ENCODE results near the gene CCDC69.
"Not testable (repeated sequence)": the region's sequence is repeated elsewhere in the genome, so short reads cannot be mapped to it uniquely, and the experiment has no call there.

CCDC69 gene, protein sequence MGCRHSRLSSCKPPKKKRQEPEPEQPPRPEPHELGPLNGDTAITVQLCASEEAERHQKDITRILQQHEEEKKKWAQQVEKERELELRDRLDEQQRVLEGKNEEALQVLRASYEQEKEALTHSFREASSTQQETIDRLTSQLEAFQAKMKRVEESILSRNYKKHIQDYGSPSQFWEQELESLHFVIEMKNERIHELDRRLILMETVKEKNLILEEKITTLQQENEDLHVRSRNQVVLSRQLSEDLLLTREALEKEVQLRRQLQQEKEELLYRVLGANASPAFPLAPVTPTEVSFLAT

GRCh38 chr5:151223447-151224264 is at the start of gene CCDC69:
CCDC69 (minus strand) TSS chr5:151224092; CDS start chr5:151223970, 122 bp downstream.
- peak in 2 of 3 experiments; percentile 27 to 57 for DNase-seq (ENCODE audit: low read depth in 3 of 3)

DNA sequence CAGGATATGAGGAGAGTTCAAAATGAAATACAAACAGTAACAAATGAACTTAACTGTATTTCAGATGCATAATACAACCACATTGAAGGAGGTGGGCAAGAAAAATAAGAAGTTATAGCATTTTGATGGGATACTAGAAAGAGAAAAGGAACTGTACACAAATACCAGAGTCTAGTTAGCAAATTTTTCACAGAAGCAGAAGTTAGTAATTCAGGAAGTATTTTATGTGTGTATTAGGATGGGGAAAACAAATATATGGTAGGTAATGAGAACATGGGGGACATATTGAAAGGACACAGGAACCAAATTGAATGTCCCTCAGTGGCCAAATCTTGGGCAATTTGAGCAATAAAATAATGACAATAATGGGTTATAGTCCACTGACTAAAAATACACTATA is 47.4 kb upstream of the CCDC69 start:
- no peak for DNase-seq (ENCODE audit: low read depth in 3 of 3)

DNA sequence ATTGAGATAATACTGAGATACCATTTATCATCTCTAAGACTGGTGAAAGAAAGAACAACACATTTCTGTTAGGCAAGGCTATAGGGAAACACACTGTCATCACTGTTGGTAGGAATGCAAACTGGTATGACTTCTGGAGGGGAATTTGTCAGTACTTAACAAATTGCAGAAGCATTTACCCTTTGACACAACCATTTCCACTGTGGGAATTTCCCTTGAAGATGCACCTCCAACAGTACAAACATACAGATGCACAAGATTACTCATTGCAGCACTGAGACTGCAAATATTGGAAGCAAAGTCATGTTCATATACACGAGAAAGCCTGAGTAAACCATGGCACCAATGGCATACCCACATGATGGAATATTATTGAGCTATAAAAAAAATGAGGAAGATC is 46.7 kb upstream of the CCDC69 start:
- no peak for DNase-seq (ENCODE audit: low read depth in 3 of 3)

DNA sequence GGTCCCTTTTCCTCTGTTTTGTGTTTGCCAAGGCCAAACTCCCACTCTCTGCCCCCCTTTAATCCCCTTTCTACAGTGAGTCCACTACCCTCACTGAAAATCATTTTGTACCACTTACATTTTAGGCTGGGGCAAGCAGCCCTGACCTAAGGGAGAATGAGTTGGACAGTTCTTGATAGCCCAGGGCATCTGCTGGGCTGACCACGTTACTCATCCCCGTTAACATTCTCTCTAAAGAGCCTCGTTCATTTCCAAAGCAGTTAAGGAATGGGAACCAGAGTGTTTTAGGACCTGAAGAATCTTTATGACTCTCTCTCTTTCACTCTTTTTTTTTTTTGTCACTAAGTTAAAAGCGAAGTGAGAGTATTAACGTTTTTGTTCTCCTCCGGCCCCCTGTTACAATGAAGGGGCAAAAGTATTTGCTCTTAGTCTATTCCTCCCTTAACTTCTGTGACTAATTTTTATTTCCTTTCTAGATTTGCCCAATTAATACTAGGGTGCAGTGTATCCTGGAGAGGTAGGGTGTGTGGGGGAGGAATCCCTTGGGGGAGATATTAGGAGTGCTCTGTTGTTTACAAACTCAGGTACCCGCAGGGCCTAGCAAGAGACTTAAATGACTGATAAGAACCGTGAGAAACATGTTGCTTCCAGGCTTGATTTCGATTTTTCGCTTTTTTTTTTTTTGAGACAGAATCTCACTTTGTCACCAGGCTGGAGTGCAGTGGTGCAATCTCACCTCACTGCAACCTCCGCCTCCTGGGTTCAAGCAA is 43.8 kb upstream of the CCDC69 start:
- no peak for DNase-seq (ENCODE audit: low read depth in 3 of 3)

DNA sequence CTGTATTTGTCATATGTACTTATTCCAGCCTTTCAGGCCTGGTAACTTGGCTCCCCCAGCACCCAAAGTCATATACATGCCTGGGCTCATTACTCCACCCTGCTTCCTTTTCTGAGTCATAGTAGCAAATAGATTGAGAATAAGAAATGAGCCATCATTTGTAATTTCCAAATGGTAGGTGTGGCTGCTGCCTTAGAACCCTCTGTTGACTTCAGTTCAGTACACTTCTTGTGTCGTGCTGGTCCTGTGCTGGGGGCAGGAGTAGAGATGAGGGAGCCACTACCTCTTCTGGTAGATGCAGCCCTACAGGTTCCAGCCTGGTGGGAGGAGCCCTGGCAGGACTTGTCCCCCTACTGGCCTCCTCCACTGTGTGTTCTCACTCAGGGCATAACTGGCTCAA is 40.2 kb upstream of the CCDC69 start:
- DNase-seq (ENCODE audit: low read depth in 3 of 3) = no peak

DNA sequence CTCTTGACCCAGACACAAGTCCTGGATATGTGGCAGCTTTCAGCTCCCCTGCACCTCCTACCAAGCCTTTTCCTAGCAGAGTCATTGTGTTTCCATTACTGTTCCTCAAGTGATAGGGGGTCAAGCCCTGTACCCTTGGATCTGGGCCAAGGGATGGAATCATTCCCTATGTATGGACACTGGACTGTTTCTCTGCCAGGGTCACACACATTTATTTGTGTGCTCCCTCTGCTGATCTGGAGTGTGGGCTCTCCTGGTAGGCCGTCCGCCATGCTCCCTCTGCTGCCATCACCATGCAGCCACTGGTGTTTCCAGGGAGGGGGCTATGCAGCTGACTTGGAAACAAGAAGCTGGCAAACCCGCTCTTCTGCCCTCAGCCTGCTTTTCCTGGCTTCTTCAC is 38.6 kb upstream of the CCDC69 start:
- DNase-seq (ENCODE audit: low read depth in 3 of 3) = no peak

- DNase-seq (ENCODE audit: low read depth in 3 of 3) = no peak
Observed at GRCh38 chr5:151259931-151260330, 36.0 kb upstream of the CCDC69 start.

GRCh38 chr5:151258816-151259215 is 34.9 kb upstream of the CCDC69 start:
- no peak for DNase-seq (ENCODE audit: low read depth in 3 of 3)

GRCh38 chr5:151258201-151258611 is 34.3 kb upstream of the CCDC69 start:
- DNase-seq (ENCODE audit: low read depth in 3 of 3) = no peak

DNA sequence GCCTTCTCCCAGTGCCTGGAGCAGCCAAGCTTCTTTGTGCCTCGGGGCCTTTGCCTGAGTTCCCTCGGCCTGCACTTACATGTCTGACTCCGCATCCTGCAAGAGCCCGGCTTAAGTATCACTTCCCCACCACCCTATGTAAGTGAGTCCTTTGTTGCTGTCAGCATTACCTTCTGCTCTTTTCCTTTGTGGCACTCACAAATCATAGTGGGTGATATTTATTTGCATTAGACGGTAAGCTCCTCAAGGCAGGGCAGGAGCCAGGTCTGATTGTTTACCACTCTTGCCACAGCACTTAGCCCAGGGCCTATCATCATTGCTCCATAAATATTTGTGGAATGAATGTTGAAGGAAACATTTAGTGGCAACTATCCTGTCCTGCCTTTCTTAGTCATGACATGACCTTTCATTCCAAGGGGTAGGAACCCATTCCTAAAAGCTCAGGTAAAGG is 33.9 kb upstream of the CCDC69 start:
- DNase-seq (ENCODE audit: low read depth in 3 of 3) = no peak

DNA sequence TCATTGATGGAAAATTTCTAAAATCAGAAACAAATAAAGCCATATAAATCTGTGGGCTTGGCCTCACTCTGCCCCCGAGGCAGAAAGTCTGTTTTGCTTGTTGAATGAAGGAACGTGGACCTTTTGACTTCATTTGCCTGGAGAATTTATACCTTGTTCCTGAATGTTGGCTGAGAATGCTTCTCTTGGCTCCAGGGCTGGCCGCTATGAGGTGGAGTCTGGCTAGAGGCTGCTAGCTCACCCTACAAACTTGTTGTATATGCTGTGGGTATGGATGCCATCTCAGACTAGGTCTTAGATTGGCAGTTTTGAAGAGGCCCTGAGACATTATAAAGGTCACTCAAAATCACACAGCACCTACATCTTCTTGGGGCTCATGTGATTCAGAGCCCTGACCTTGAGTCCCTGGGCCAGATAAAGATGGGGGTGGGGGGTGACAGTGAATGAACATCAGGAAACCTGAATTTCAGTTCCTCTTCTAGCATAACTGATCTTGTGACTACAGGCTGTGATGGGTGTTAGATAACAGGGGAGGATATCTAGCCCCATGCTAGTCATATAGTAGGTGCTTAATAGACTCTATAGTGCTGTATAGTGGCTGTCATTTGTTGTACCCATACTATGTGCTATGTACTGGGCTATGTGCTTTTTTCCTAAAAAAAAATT is 31.9 kb upstream of the CCDC69 start:
- DNase-seq (ENCODE audit: low read depth in 3 of 3) = no peak

DNA sequence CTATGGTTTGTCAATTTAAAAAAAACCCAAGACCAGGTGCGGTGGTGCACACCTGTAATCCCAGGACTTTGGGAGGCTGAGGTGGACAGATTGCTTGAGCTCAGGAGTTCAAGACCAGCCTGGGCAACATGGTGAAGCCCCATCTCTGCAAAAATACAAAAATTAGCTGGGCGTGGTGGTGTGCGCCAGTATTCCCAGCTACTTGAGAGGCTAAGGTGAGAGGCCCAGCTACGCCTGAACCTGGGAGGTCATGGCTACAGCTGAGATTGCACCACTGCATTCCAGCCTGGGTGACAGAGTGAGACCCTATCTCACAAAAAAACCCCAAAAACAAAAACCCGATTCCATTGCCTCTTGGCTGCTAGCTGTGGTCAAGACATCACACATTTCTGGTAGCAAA is 31.1 kb upstream of the CCDC69 start:
- DNase-seq (ENCODE audit: low read depth in 3 of 3) = not testable (repeated sequence)

DNA sequence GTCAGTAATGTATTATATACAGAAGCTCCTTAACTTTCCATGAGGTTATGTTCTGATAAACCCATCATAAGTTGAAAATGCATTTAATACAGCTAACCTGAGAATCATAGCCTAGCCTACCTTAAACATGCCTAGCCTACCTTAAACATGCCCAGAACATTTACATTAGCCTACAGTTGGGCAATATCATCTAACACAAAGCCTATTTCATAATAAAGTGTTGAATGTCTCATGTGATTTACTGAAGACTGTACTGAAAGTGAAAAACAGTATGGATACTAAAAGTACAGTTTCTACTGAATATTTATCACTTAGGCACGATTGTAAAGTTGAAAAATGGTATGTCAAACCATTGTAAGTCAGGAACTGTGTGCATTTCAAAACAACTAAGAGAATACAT is 30.7 kb upstream of the CCDC69 start:
- DNase-seq (ENCODE audit: low read depth in 3 of 3) = no peak

- DNase-seq (ENCODE audit: low read depth in 3 of 3) = no peak
Observed at GRCh38 chr5:151253605-151253950, 29.7 kb upstream of the CCDC69 start.

GRCh38 chr5:151252762-151253604 is 29.1 kb upstream of the CCDC69 start, which contains the start of gene GM2A:
GM2A (plus strand) TSS chr5:151253185; CDS start chr5:151253217, 32 bp downstream.
- DNase-seq (ENCODE audit: low read depth in 3 of 3) = peak; percentile 97 to 99 (median 98)

DNA sequence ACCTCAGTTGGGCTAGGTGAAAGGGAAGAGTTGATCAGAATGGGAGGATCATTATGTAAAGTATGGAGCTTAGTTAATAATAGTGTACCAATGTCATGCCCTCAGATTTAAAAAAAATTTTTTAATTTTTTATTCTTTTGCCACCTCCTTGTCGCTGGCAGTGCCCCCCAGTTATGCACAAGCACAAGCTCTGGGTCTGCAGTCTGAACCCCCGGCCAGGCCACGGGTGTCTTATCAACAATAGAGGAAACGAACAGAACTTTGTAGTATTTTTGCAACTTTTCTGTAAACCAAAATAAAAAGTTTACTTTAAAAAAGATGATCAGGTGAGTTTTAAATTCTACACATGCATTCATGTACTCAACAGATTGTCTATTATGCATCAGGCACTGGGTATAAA is 27.7 kb upstream of the CCDC69 start:
- no peak for DNase-seq (ENCODE audit: low read depth in 3 of 3)

- DNase-seq (ENCODE audit: low read depth in 3 of 3) = peak in 2 of 3 experiments; percentile 21 to 22
Observed at GRCh38 chr5:151251001-151251551, 27.2 kb upstream of the CCDC69 start.

GRCh38 chr5:151250346-151251000 is 26.6 kb upstream of the CCDC69 start:
- no peak for DNase-seq (ENCODE audit: low read depth in 3 of 3)

DNA sequence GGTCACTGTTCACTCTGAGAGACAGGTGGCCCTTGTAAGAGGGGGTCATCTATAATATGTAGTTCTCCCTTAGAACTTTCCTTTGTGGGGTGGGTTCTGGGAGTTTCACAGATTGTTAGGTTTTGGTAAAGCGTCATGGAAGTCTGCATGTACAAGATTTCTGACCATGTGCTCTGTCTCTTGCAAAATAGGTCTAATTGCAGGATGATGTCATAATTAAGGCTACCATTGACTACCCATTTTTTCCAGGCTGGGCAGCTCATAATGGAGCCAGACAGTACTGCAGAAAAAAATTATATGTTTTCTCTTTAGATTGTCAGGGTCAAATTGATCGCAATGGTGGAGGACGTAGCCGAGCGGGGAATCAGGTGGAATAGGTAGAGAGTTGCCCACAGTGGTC is 25.4 kb upstream of the CCDC69 start:
- DNase-seq (ENCODE audit: low read depth in 3 of 3) = no peak

- no peak for DNase-seq (ENCODE audit: low read depth in 3 of 3)
Observed at GRCh38 chr5:151248651-151249050, 24.8 kb upstream of the CCDC69 start.

All from stimulated activated CD4-positive, alpha-beta T cell treated with anti-CD3 and anti-CD28 coated beads, TNF-alpha, amount 100 ng/mL, for 24 hours (primary cell).